M059J (cell line): Measurements from ENCODE around the gene DLAT. TPM values are rescaled to one million over a fixed set of nuclear protein-coding genes. Genes with fewer than 3 reads are reported as not detected.

Source experiments
- total RNA-seq: library from RNA; depleted of rRNA; stranded (reverse); fragments of >200 nt; shearing (Covaris generic); gene quantifications from 2 replicates; pipeline ENCODE4 v1.2.3, GENCODE V29; 2014; rRNA removed

Gene DLAT
- total RNA-seq, 1 experiment from 2014 or later: 45.7 TPM

Other genes starting within 250 kb of the DLAT start
- 39.7 and 40.3 TPM in 2 replicates for gene ALG9, start 153.8 kb upstream of the DLAT start, total RNA-seq
- gene FDXACB1, start 146.2 kb upstream of the DLAT start, total RNA-seq: 4.9 and 7.9 TPM in 2 replicates
- gene CFAP68, start 145.9 kb upstream of the DLAT start, total RNA-seq: 26.7 and 28.3 TPM in 2 replicates
- gene CRYAB, start 113.6 kb upstream of the DLAT start, total RNA-seq: 1.7 TPM in 1 of 2 replicates, not detected in the other
- gene HSPB2, start 112.7 kb upstream of the DLAT start, total RNA-seq: not detected in 2 replicates
- not detected in 2 replicates for gene C11orf52, start 106.5 kb upstream of the DLAT start, total RNA-seq
- gene DIXDC1, start 88.1 kb upstream of the DLAT start, total RNA-seq: 13.7 and 19.0 TPM in 2 replicates
- gene PIH1D2, start 48.6 kb downstream of the DLAT start, total RNA-seq: 1.4 and 1.9 TPM in 2 replicates
- gene NKAPD1, start 48.9 kb downstream of the DLAT start, total RNA-seq: 26.1 and 29.8 TPM in 2 replicates
- gene TIMM8B, start 61.3 kb downstream of the DLAT start, total RNA-seq: 77.2 and 89.5 TPM in 2 replicates
- gene SDHD, start 61.5 kb downstream of the DLAT start, total RNA-seq: 205 and 225 TPM in 2 replicates
- 0.64 and 1.3 TPM in 2 replicates for gene IL18, start 138.7 kb downstream of the DLAT start, total RNA-seq
- gene TEX12, start 142.0 kb downstream of the DLAT start, total RNA-seq: 0.22 TPM in 1 of 2 replicates, not detected in the other
- 1.0 TPM in 1 of 2 replicates, not detected in the other for gene BCO2, start 150.1 kb downstream of the DLAT start, total RNA-seq
- 60.6 and 86.9 TPM in 2 replicates for gene PTS, start 201.0 kb downstream of the DLAT start, total RNA-seq
- gene PLET1, start 235.5 kb downstream of the DLAT start, total RNA-seq: not detected in 2 replicates